ENCODE results near the gene NFYC. TPM values are rescaled to one million over a fixed set of nuclear protein-coding genes. Genes with fewer than 3 reads are reported as not detected.

Gene NFYC
- total RNA-seq, 5 donors from 2014 or later (not counting 1 experiment from before 2014, with no cell fraction given), result 50.1 to 60.4 (median 52.9) TPM

DNA sequence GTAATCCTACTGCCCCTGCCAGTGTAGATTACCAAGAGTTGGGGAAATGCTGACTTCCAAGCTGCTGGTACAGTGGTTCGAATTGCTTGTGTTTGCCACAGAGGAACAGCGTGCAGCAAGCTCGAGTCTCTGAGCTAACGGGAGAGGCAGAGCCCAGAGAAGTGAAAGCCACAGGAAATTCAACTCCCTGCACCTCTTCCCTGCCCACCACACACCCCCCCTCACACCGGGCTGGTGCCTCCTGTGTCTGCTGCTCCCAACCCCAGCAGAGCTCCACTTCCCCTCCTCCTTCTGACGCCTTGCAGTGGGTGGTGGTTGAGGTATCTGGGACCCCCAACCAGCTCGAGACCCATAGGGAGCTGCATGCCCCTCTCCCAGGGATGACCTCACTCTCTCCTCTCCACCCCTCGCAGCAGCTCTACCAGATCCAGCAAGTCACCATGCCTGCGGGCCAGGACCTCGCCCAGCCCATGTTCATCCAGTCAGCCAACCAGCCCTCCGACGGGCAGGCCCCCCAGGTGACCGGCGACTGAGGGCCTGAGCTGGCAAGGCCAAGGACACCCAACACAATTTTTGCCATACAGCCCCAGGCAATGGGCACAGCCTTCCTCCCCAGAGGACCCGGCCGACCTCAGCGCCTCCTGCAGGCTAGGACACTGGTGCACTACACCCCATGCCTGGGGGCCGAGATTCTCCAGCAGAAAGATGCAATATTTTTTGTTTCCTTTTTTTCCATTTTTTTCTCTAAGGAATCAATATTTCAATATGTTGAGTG, 79.0 kb downstream of the NFYC start:
- Mint-ChIP-seq H3K27me3 (no peaks in the 10 kb centered on the region), H3K27ac (peak overlapping the region in 1 of 2 donors; percentile 21), H3K4me3 (no peak overlapping the region), H3K4me1 (peaks cover 0 to 12% (median 0%) of the 10 kb centered on the region in 3 donors), H3K9me3 (no peaks in the 10 kb centered on the region), H3K36me3 (peaks cover 40% of the 10 kb centered on the region)
- peaks cover 7 to 65% of the 10 kb centered on the region in 2 donors for H3K36me3 ChIP-seq (ENCODE audit: control insufficient read depth in 2 of 2, extremely low read depth in 1 of 2, insufficient read depth in 1 of 2, low read length in 1 of 2)
- 77% methylated on average over 12 of the region's 18 CpGs for WGBS (ENCODE audit: insufficient coverage)
- DNase-seq, result no peak
- no peaks in the 10 kb centered on the region for H3K4me1 ChIP-seq (ENCODE audit: control insufficient read depth in 1 of 2, extremely low read depth in 1 of 2, insufficient read depth in 2 of 2, low read length in 2 of 2)
- H3K4me3 ChIP-seq (ENCODE audit: control insufficient read depth in 1 of 2, extremely low read depth in 1 of 2, low read length in 1 of 2), result no peak overlapping the region
- ChIA-PET CTCF (interaction anchor here in 1 of 2 donors (0.6 to 5.5 kb wide), 5 partner anchors 13 to 181 kb away, joined by 3 to 22 read pairs (median 5); no protein-coding TSS in a partner anchor), POLR2A (no interaction called here)
- H3K9me3 ChIP-seq, result no peaks in the 10 kb centered on the region
- ATAC-seq (replicated peaks in 1 of 4), result no peak
- H3K27ac ChIP-seq (ENCODE audit: low read length), result no peak overlapping the region
- no peaks in the 10 kb centered on the region for H3K27me3 ChIP-seq (replicated peaks in 1 of 2; ENCODE audit: control insufficient read depth in 2 of 2, extremely low read depth in 1 of 2, insufficient read depth in 2 of 2, low read length in 1 of 2)

DNA sequence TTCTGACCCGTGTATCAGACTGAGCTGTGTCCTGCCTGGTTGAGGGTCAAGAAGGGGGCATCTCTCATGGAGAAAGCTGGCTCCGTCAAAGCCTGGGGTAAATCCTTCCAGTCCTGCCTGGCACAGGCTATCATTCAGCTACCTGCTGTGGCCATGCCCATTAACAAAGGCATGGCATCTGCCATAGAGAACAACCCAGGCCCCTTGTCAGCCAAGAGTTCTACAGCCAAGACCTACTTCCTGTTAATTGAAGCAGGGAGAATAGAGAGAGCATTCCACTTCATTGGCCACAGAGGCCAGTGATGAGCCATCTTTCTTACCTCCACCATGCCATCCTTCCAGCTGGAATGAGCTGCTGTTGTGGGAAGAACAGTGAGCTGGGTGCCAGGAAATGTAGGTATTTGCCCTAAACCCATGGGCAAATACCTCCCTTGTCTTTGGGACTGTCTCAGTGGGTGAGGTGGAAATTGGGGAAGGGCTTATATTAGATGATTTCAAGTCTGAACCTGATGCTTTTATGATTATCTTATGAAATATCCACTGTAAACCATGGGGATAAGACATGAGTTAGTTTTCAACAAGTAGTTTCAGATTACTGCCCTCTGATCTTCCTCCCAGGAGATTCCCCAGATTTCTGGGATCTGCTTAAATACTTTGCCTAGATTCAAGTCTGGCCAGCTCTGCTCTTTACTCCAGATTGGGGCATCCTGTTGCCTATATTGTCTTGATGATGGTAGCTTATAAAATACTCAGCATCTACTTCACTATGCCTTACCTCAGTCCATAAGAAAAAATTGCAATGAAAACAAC, 80.8 kb downstream of the NFYC start:
- Histone ChIP-seq H3K27ac (ENCODE audit: low read length) (no peak overlapping the region), H3K36me3 (ENCODE audit: control insufficient read depth in 2 of 2, extremely low read depth in 1 of 2, insufficient read depth in 1 of 2, low read length in 1 of 2) (peaks cover 5 to 49% of the 10 kb centered on the region in 2 donors), H3K27me3 (replicated peaks in 1 of 2; ENCODE audit: control insufficient read depth in 2 of 2, extremely low read depth in 1 of 2, insufficient read depth in 2 of 2, low read length in 1 of 2) (no peaks in the 10 kb centered on the region), H3K4me3 (ENCODE audit: control insufficient read depth in 1 of 2, extremely low read depth in 1 of 2, low read length in 1 of 2) (no peak overlapping the region), H3K9me3 (no peaks in the 10 kb centered on the region), H3K4me1 (ENCODE audit: control insufficient read depth in 1 of 2, extremely low read depth in 1 of 2, insufficient read depth in 2 of 2, low read length in 2 of 2) (no peaks in the 10 kb centered on the region)
- DNase-seq (no peak), ATAC-seq (replicated peaks in 1 of 4) (no peak)
- ChIA-PET POLR2A (interaction anchor here in 1 of 2 donors (0.7 to 1.2 kb wide), 2 partner anchors 9 to 737 kb away, joined by 3 to 4 read pairs; no protein-coding TSS in a partner anchor), CTCF (interaction anchor here (0.7 to 6.1 kb wide), 9 partner anchors 8 to 301 kb away, joined by 3 to 59 read pairs (median 3); no protein-coding TSS in a partner anchor)
- H3K27me3 Mint-ChIP-seq, result no peaks in the 10 kb centered on the region
- peaks cover 44% of the 10 kb centered on the region for H3K36me3 Mint-ChIP-seq
- whole genome bisulfite sequencing (ENCODE audit: insufficient coverage), result 100% methylated on average over 2 of the region's 2 CpGs
- H3K4me1 Mint-ChIP-seq, result peaks cover 0 to 12% (median 0%) of the 10 kb centered on the region in 3 donors
- H3K4me3 Mint-ChIP-seq, result no peak overlapping the region
- peak overlapping the region in 1 of 2 donors; percentile 62 for H3K27ac Mint-ChIP-seq
- peaks cover 0 to 2% (median 0%) of the 10 kb centered on the region in 3 donors for H3K9me3 Mint-ChIP-seq

DNA sequence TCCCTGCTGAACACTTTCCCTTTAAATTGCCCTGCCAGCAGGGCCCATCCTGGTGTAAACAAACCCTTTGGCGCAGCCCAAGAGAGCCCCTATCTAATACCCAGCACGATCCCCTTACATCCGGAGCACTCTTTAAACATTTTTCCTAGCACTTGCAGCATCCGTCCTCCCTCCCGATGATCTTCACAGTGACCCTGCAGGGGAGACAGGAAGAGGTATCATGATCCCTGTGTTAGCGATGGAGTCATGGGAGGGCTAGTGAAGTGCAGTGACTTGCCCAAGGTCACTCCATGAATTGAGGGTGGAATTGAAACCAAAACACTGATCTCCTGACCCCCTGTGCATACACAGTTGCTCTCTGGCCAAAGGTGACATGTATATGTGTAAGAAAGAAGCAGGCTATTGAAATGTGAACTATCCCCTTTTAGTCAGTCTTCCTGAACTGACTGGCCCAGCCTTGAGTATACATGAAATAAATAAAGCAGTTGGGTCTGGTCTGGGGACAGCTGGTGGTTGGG, 82.3 kb downstream of the NFYC start:
- ChIA-PET POLR2A (no interaction called here), CTCF (interaction anchor here (0.6 to 6.1 kb wide), 13 partner anchors 11 to 1214 kb away, joined by 3 to 59 read pairs (median 5); partner anchors contain the start of gene NFYC (in 1 of the 2))
- Mint-ChIP-seq H3K27ac (no peak overlapping the region), H3K4me3 (no peak overlapping the region), H3K4me1 (peaks cover 0 to 12% (median 0%) of the 10 kb centered on the region in 3 donors), H3K36me3 (peaks cover 39% of the 10 kb centered on the region), H3K27me3 (no peaks in the 10 kb centered on the region), H3K9me3 (peaks cover 0 to 2% (median 0%) of the 10 kb centered on the region in 3 donors)
- no peaks in the 10 kb centered on the region for H3K9me3 ChIP-seq
- ATAC-seq (replicated peaks in 1 of 4) (no peak), DNase-seq (no peak)
- WGBS (ENCODE audit: insufficient coverage), result 89% methylated on average over 5 of the region's 6 CpGs
- no peak overlapping the region for H3K27ac ChIP-seq (ENCODE audit: low read length)
- H3K36me3 ChIP-seq (ENCODE audit: control insufficient read depth in 2 of 2, extremely low read depth in 1 of 2, insufficient read depth in 1 of 2, low read length in 1 of 2), result peaks cover 5 to 36% of the 10 kb centered on the region in 2 donors
- H3K4me1 ChIP-seq (ENCODE audit: control insufficient read depth in 1 of 2, extremely low read depth in 1 of 2, insufficient read depth in 2 of 2, low read length in 2 of 2), result no peaks in the 10 kb centered on the region
- H3K4me3 ChIP-seq (ENCODE audit: control insufficient read depth in 1 of 2, extremely low read depth in 1 of 2, low read length in 1 of 2), result no peak overlapping the region
- H3K27me3 ChIP-seq (replicated peaks in 1 of 2; ENCODE audit: control insufficient read depth in 2 of 2, extremely low read depth in 1 of 2, insufficient read depth in 2 of 2, low read length in 1 of 2), result no peaks in the 10 kb centered on the region

DNA sequence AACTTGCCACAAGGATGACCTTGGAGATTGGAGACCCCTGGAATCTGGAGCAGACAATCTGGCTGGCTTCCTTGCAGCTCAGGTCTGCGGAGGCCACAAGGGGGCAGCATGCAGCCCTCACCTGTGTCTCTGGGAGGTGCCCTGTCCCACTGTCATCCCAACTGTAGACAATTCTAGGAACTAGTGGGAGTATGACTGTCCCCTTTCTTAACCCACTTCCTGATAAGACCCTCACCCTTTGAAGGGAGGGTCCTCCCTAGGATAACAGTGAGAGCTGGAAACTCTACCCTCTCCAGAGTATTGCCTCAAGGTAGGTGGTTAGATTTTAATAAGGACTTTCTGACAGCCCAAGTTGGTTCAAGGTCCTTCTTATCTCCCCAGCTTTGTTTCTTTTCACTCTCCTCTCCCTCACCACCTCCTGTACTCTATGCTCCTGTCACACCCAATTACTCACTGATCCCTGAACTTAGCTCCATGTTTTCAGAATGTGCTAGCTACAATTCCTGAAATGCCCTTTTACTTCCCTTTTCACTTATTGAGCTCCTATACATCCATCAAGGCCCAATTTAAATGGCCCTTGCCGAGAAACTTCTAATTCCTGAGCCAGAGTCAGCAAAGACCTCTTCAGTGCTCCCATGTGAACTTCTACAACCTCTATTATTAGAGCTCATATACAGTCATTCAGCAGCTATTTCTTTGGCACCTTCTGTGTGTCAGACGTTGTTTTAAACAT, 82.9 kb downstream of the NFYC start:
- H3K9me3 Mint-ChIP-seq, result peaks cover 0 to 2% (median 0%) of the 10 kb centered on the region in 3 donors
- H3K4me3 Mint-ChIP-seq, result no peak overlapping the region
- H3K27ac ChIP-seq (ENCODE audit: low read length), result no peak overlapping the region
- no peaks in the 10 kb centered on the region for H3K9me3 ChIP-seq
- DNase-seq (peak in 34 of 35 experiments; percentile 19 to 80 (median 54)), ATAC-seq (replicated peaks in 1 of 4) (peak; percentile 55 to 70 (median 64))
- H3K4me1 ChIP-seq (ENCODE audit: control insufficient read depth in 1 of 2, extremely low read depth in 1 of 2, insufficient read depth in 2 of 2, low read length in 2 of 2), result no peaks in the 10 kb centered on the region
- peaks cover 35% of the 10 kb centered on the region for H3K36me3 Mint-ChIP-seq
- no peak overlapping the region for H3K27ac Mint-ChIP-seq
- no peaks in the 10 kb centered on the region for H3K27me3 Mint-ChIP-seq
- WGBS (ENCODE audit: insufficient coverage), result 11% methylated on average over 1 of the region's 3 CpGs
- ChIA-PET POLR2A (interaction anchor here (0.5 to 1.6 kb wide), 3 partner anchors 71 to 77 kb away, joined by 3 to 5 read pairs (median 3); no protein-coding TSS in a partner anchor), CTCF (interaction anchor here (0.5 to 6.1 kb wide), 23 partner anchors 10 to 1215 kb away, joined by 3 to 59 read pairs (median 5); partner anchors contain the start of gene NFYC (in 1 of the 2))
- no peaks in the 10 kb centered on the region for H3K27me3 ChIP-seq (replicated peaks in 1 of 2; ENCODE audit: control insufficient read depth in 2 of 2, extremely low read depth in 1 of 2, insufficient read depth in 2 of 2, low read length in 1 of 2)
- peaks cover 0 to 12% (median 0%) of the 10 kb centered on the region in 3 donors for H3K4me1 Mint-ChIP-seq
- H3K4me3 ChIP-seq (ENCODE audit: control insufficient read depth in 1 of 2, extremely low read depth in 1 of 2, low read length in 1 of 2), result no peak overlapping the region
- peaks cover 5 to 30% of the 10 kb centered on the region in 2 donors for H3K36me3 ChIP-seq (ENCODE audit: control insufficient read depth in 2 of 2, extremely low read depth in 1 of 2, insufficient read depth in 1 of 2, low read length in 1 of 2)

DNA sequence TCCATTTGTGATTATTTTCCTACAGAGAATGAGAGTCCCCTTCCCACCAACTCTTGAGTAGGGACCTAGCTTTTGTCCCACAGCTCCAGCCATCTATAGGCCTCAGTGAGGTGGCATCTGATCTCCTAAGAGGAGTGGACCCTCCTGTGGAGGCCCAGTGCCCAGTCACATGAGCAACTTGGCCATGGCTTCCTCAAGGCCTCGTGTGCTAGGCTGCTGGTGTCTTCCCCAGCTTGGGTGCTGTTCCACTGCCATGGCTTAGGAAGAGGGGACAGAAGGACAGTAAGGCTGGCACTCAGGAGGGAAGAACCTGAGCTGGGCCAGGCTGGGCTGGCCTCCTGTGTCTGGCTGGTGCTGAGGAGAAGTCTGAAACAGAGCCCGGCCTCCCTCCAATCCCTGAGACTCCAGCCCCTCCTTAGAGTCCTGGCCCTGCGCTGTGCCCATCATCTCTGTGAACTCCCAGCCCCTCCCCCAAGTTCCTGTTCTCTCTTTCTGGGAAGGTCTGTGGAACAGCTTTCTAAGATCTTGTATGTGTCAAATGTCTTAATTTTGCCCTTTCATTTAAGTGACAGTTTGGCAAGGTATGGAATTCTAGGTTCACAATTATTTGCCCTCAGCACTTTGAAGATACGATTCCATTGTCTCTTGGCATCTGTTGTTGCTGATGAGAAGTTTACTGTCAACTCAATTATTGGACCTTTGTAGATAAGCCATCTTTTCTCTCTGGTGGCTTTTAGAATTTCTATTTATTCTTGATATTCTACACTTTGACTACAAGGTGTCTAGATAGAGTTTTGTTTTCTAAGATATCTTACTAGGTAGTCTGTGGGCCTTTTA, 85.0 kb downstream of the NFYC start:
- Histone ChIP-seq H3K36me3 (ENCODE audit: control insufficient read depth in 2 of 2, extremely low read depth in 1 of 2, insufficient read depth in 1 of 2, low read length in 1 of 2) (peaks cover 0 to 11% of the 10 kb centered on the region in 2 donors), H3K27me3 (replicated peaks in 1 of 2; ENCODE audit: control insufficient read depth in 2 of 2, extremely low read depth in 1 of 2, insufficient read depth in 2 of 2, low read length in 1 of 2) (peaks cover 0 to 4% of the 10 kb centered on the region in 2 experiments), H3K9me3 (no peaks in the 10 kb centered on the region), H3K27ac (ENCODE audit: low read length) (no peak overlapping the region), H3K4me1 (ENCODE audit: control insufficient read depth in 1 of 2, extremely low read depth in 1 of 2, insufficient read depth in 2 of 2, low read length in 2 of 2) (no peaks in the 10 kb centered on the region), H3K4me3 (ENCODE audit: control insufficient read depth in 1 of 2, extremely low read depth in 1 of 2, low read length in 1 of 2) (no peak overlapping the region)
- H3K36me3 Mint-ChIP-seq, result peaks cover 27% of the 10 kb centered on the region
- H3K4me1 Mint-ChIP-seq, result peaks cover 0 to 12% (median 0%) of the 10 kb centered on the region in 3 donors
- H3K9me3 Mint-ChIP-seq, result peaks cover 0 to 2% (median 0%) of the 10 kb centered on the region in 3 donors
- H3K27me3 Mint-ChIP-seq, result peaks cover 0 to 4% of the 10 kb centered on the region in 2 donors
- CTCF ChIA-PET, result interaction anchor here (0.6 to 6.1 kb wide), 5 partner anchors 72 to 772 kb away, joined by 4 to 59 read pairs (median 22); no protein-coding TSS in a partner anchor
- 100% methylated on average over 1 of the region's 4 CpGs for WGBS (ENCODE audit: insufficient coverage)
- H3K27ac Mint-ChIP-seq, result no peak overlapping the region
- ATAC-seq (replicated peaks in 1 of 4) (no peak), DNase-seq (no peak)
- no peak overlapping the region for H3K4me3 Mint-ChIP-seq
- POLR2A ChIA-PET, result no interaction called here

Data from T-cell (primary cell).